Neural cell (in vitro differentiated cells): ENCODE data around the gene BTBD9. TPM values are rescaled to one million over a fixed set of nuclear protein-coding genes. Genes with fewer than 3 reads are reported as not detected.

Experiments used
- H2AFZ ChIP-seq: fragments of 200-600, 300-800 bp; sonication (generic), shearing (Covaris generic); 2 replicates; pipeline ENCODE4 v1.6.0; 2014; ENCODE audit warnings: low read depth, mild to moderate bottlenecking, antibody characterized with exemption, low read length, moderate library complexity
- H3F3A ChIP-seq: fragments of 200-600 bp; shearing (Covaris generic); 2 replicates; pipeline ENCODE4 v1.6.1; 2016; ENCODE audit warnings: mild to moderate bottlenecking, moderate library complexity, mixed read lengths, antibody characterized with exemption, low read length; ENCODE audit not compliant: insufficient read depth, poor library complexity, severe bottlenecking
- H3K27ac ChIP-seq: fragments of 200-600, 300-800 bp; sonication (generic), shearing (Covaris generic); 2 replicates; pipeline ENCODE4 v1.5.1; 2014; ENCODE audit warnings: mild to moderate bottlenecking, low read length, moderate library complexity
- H3K27me3 ChIP-seq: fragments of 300-800, 200-600 bp; sonication (generic), shearing (Covaris generic); 2 replicates; pipeline ENCODE4 v1.6.0; 2014; ENCODE audit warnings: mild to moderate bottlenecking, low read depth, low read length, moderate library complexity; ENCODE audit not compliant: insufficient read depth
- H3K36me3 ChIP-seq: fragments of 300-800, 200-600 bp; sonication (generic), shearing (Covaris generic); 2 replicates; pipeline ENCODE4 v1.5.1; 2014; ENCODE audit warnings: mild to moderate bottlenecking, antibody characterized with exemption, low read length, moderate library complexity; ENCODE audit not compliant: insufficient read depth
- H3K4me2 ChIP-seq: fragments of 300-800, 200-600 bp; sonication (generic), shearing (Covaris generic); 2 replicates; pipeline ENCODE4 v1.6.0; 2014; ENCODE audit warnings: mild to moderate bottlenecking, low read length
- H3K4me3 ChIP-seq: fragments of 300-800, 200-600 bp; sonication (generic), shearing (Covaris generic); 2 replicates; pipeline ENCODE4 v1.5.1; 2014; ENCODE audit warnings: mild to moderate bottlenecking, low read length, moderate library complexity
- H3K79me2 ChIP-seq: fragments of 200-600 bp; shearing (Covaris generic); replicated peaks from 2 replicates; pipeline ENCODE4 v1.6.0; 2014; ENCODE audit warnings: mild to moderate bottlenecking, low read length, moderate library complexity; ENCODE audit not compliant: insufficient read depth
- H3K9ac ChIP-seq: fragments of 300-800, 200-600 bp; sonication (generic), shearing (Covaris generic); 2 replicates; pipeline ENCODE4 v1.6.1; 2016; ENCODE audit warnings: mild to moderate bottlenecking, low read length, mixed read lengths
- H3K9me2 ChIP-seq: fragments of 200-600 bp; shearing (Covaris generic); 2 replicates; pipeline ENCODE4 v1.6.1; 2016; ENCODE audit warnings: mild to moderate bottlenecking, low read length, mixed read lengths; ENCODE audit not compliant: insufficient read depth
- H3K9me3 ChIP-seq: fragments of 200-600, 300-800 bp; sonication (generic), shearing (Covaris generic); 2 replicates; pipeline ENCODE4 v1.6.1; 2016; ENCODE audit warnings: mild to moderate bottlenecking, mixed run types, low read length, moderate library complexity, mixed read lengths
- H4K20me1 ChIP-seq: fragments of 200-600 bp; shearing (Covaris generic); 2 replicates; pipeline ENCODE4 v1.6.1; 2016; ENCODE audit warnings: mild to moderate bottlenecking, mixed run types; ENCODE audit not compliant: insufficient read depth
- CTCF ChIP-seq: fragments of 450-650 bp; IDR thresholded peaks from 2 replicates; pipeline ENCODE4 v1.5.1; 2014; ENCODE audit warnings: antibody characterized with exemption, mild to moderate bottlenecking, moderate library complexity; ENCODE audit not compliant: poor library complexity, severe bottlenecking
- EP300 ChIP-seq: fragments of 450-650 bp; conservative IDR thresholded peaks from 2 replicates; pipeline ENCODE4 v1.6.1; 2014; ENCODE audit warnings: antibody characterized with exemption, mild to moderate bottlenecking, moderate library complexity; ENCODE audit not compliant: poor library complexity, severe bottlenecking
- EZH2 ChIP-seq: fragments of 200-600, 300-800 bp; shearing (Covaris generic), sonication (generic); IDR thresholded peaks from 2 replicates; pipeline ENCODE4 v1.6.1; 2014; ENCODE audit warnings: antibody characterized with exemption, low read length, borderline replicate concordance, mild to moderate bottlenecking; ENCODE audit not compliant: insufficient read depth, poor library complexity, severe bottlenecking
- MXI1 ChIP-seq: fragments of 450-650 bp; conservative IDR thresholded peaks from 2 replicates; pipeline ENCODE4 v1.6.1; 2014; ENCODE audit warnings: antibody characterized with exemption, mild to moderate bottlenecking; ENCODE audit not compliant: poor library complexity, severe bottlenecking
- POLR2AphosphoS5 ChIP-seq: IDR thresholded peaks from 2 replicates; pipeline ENCODE4 v1.6.1; 2012
- RAD21 ChIP-seq: fragments of 450-650 bp; conservative IDR thresholded peaks from 2 replicates; pipeline ENCODE4 v1.6.1; 2014; ENCODE audit warnings: antibody characterized with exemption, mild to moderate bottlenecking, moderate library complexity
- REST ChIP-seq: IDR thresholded peaks from 2 replicates; pipeline ENCODE4 v1.6.1; 2012; ENCODE audit warnings: borderline replicate concordance
- SMC3 ChIP-seq: fragments of 450-650 bp; conservative IDR thresholded peaks from 2 replicates; pipeline ENCODE4 v1.6.1; 2014; ENCODE audit warnings: antibody characterized with exemption, mild to moderate bottlenecking, moderate library complexity; ENCODE audit not compliant: poor library complexity
- TAF1 ChIP-seq: IDR thresholded peaks from 2 replicates; pipeline ENCODE4 v1.6.1; 2012; ENCODE audit warnings: low read depth
- polyA plus RNA-seq: library from polyadenylated mRNA; depleted of rRNA; stranded (reverse); fragments of >200 nt; gene quantifications from 2 replicates; pipeline ENCODE4 v1.2.3, GENCODE V29; 2014

Gene BTBD9
- polyA plus RNA-seq, 1 donor from 2014 or later: 6.2 TPM

GRCh38 chr6:38154731-38155130, 485.0 kb downstream of the BTBD9 start:
- Histone ChIP-seq H4K20me1 (no peaks in the 10 kb centered on the region), H3K79me2 (no peaks in the 10 kb centered on the region), H2AFZ (no peak overlapping the region), H3K9ac (no peak overlapping the region), H3K4me2 (no peak overlapping the region), H3K27me3 (no peaks in the 10 kb centered on the region), H3F3A (no peaks in the 10 kb centered on the region), H3K36me3 (no peaks in the 10 kb centered on the region), H3K9me3 (no peaks in the 10 kb centered on the region), H3K9me2 (no peaks in the 10 kb centered on the region), H3K4me3 (no peak overlapping the region), H3K27ac (no peak overlapping the region)
- TF ChIP-seq CTCF (no peak), EZH2 (no peak), RAD21 (no peak), EP300 (no peak)

- H3K27me3 ChIP-seq: no peaks in the 10 kb centered on the region
- no peak overlapping the region for H3K4me2 ChIP-seq
- no peaks in the 10 kb centered on the region for H3K36me3 ChIP-seq
- no peak for TF ChIP-seq SMC3
- TF ChIP-seq RAD21: no peak
- no peak for TF ChIP-seq MXI1
- TF ChIP-seq EZH2: no peak
- no peak for TF ChIP-seq EP300
- no peak for TF ChIP-seq TAF1
- TF ChIP-seq CTCF: no peak
- TF ChIP-seq REST: no peak
- no peak for TF ChIP-seq POLR2AphosphoS5
- H2AFZ ChIP-seq: no peak overlapping the region
- no peaks in the 10 kb centered on the region for H3K9me3 ChIP-seq
- H3K79me2 ChIP-seq: no peaks in the 10 kb centered on the region
- no peaks in the 10 kb centered on the region for H3F3A ChIP-seq
- H3K4me3 ChIP-seq: no peak overlapping the region
- no peaks in the 10 kb centered on the region for H3K9me2 ChIP-seq
- no peak overlapping the region for H3K9ac ChIP-seq
- no peaks in the 10 kb centered on the region for H4K20me1 ChIP-seq
- no peak overlapping the region for H3K27ac ChIP-seq
Measured at GRCh38 chr6:38153798-38154345, 485.9 kb downstream of the BTBD9 start.
